GM19035 (cell line): ENCODE results near the gene NRP1.

Experiments used
- ATAC-seq: cut with Tn5 transposase; IDR thresholded peaks from one replicate; pipeline ENCODE4 v1.9.1; 2021; ENCODE audit not compliant: unreplicated experiment

Gene NRP1

GRCh38 chr10:33216661-33217427 lies 117.6 kb downstream of the NRP1 start:
- ATAC-seq = no peak

GRCh38 chr10:33215635-33216034 lies 118.8 kb downstream of the NRP1 start:
- ATAC-seq = no peak

GRCh38 chr10:33215154-33215553 lies 119.3 kb downstream of the NRP1 start:
- ATAC-seq = no peak

GRCh38 chr10:33214174-33214573 lies 120.3 kb downstream of the NRP1 start:
- ATAC-seq = no peak

GRCh38 chr10:33212061-33212748 lies 122.3 kb downstream of the NRP1 start:
- ATAC-seq = no peak

GRCh38 chr10:33211106-33211878 lies 123.2 kb downstream of the NRP1 start:
- ATAC-seq = no peak

- no peak for ATAC-seq
Observed at GRCh38 chr10:33209802-33210201, 124.7 kb downstream of the NRP1 start.

- no peak for ATAC-seq
Observed at GRCh38 chr10:33208166-33208565, 126.3 kb downstream of the NRP1 start.

GRCh38 chr10:33204031-33204430 lies 130.4 kb downstream of the NRP1 start:
- ATAC-seq = no peak

GRCh38 chr10:33201971-33202370 lies 132.5 kb downstream of the NRP1 start:
- ATAC-seq = no peak

- no peak for ATAC-seq
Observed at GRCh38 chr10:33201056-33201780, 133.2 kb downstream of the NRP1 start.

GRCh38 chr10:33199731-33200232 lies 134.7 kb downstream of the NRP1 start:
- no peak for ATAC-seq

- no peak for ATAC-seq
Observed at GRCh38 chr10:33198610-33199009, 135.9 kb downstream of the NRP1 start.

- no peak for ATAC-seq
Observed at GRCh38 chr10:33196710-33197491, 137.6 kb downstream of the NRP1 start.

GRCh38 chr10:33196377-33196706 lies 138.1 kb downstream of the NRP1 start:
- ATAC-seq = no peak

- no peak for ATAC-seq
Observed at GRCh38 chr10:33195608-33196376, 138.7 kb downstream of the NRP1 start.

GRCh38 chr10:33193701-33194521 lies 140.6 kb downstream of the NRP1 start:
- no peak for ATAC-seq

- ATAC-seq = peak; percentile 89
Observed at GRCh38 chr10:33193057-33193700, 141.3 kb downstream of the NRP1 start.
